ENCODE data around the gene UBE2D1. TPM values are rescaled to one million over a fixed set of nuclear protein-coding genes. Genes with fewer than 3 reads are reported as not detected.

UBE2D1 gene
- total and polyA plus RNA-seq, 2 of the 13 experiments (the other 11 are each of a cell fraction or from before 2014, with no cell fraction given) = 6.2 to 13.8 TPM

GRCh38 chr10:58384999-58385783, 50.4 kb downstream of the UBE2D1 start, which contains the start of gene TFAM (continued):
- TF ChIP-seq SOX13 (IDR thresholded peaks at IDR 0.05) = no peak
- peak in 1 of 2 experiments; percentile 36; a peak in 1 of 4 replicates for TF ChIP-seq SOX13 (CRISPR knock-in tag; conservative IDR thresholded peaks at IDR 0.05 in 1 of 2, IDR thresholded peaks at IDR 0.05 in 1 of 2)
- TF ChIP-seq ZNF18 (CRISPR knock-in tag; IDR thresholded peaks at IDR 0.05; ENCODE audit: insufficient replicate concordance) = peak; percentile 43
- no peak; the same call in 1 of the 2 replicates for TF ChIP-seq ZNF567 (CRISPR knock-in tag; IDR thresholded peaks at IDR 0.05; ENCODE audit: borderline replicate concordance)
- TF ChIP-seq AHR (CRISPR knock-in tag; IDR thresholded peaks at IDR 0.05) = 0 out of 2 replicates have a peak, but pooled peaks have one; percentile 18
- peak in 1 of 2 experiments; percentile 43; a peak in 1 of 4 replicates for TF ChIP-seq EP300 (IDR thresholded peaks at IDR 0.05; ENCODE audit: low read depth in 2 of 2, low read length in 2 of 2)
- TF ChIP-seq EP300 (CRISPR knock-in tag; IDR thresholded peaks at IDR 0.05; ENCODE audit: borderline replicate concordance) = 0 out of 2 replicates have a peak, but pooled peaks have one; percentile 15
- TF ChIP-seq ZNF33B (CRISPR knock-in tag; IDR thresholded peaks at IDR 0.05) = peak; percentile 74
- TF ChIP-seq ZNF260 (CRISPR knock-in tag; IDR thresholded peaks at IDR 0.05; ENCODE audit: borderline replicate concordance, low read depth) = no peak
- no peak; the same call in 1 of the 2 replicates for TF ChIP-seq FOXO1 (CRISPR knock-in tag; IDR thresholded peaks at IDR 0.05)
- peak; percentile 30; the same call in 1 of the 2 replicates for TF ChIP-seq CHD2 (IDR thresholded peaks at IDR 0.05; ENCODE audit: low read depth, low read length)
- TF ChIP-seq MXI1 (IDR thresholded peaks at IDR 0.05; ENCODE audit: borderline replicate concordance, low read depth, low read length) = peak; percentile 91; the same call in 2 of the 3 replicates
- peak; percentile 84 for TF ChIP-seq TARDBP (CRISPR knock-in tag; IDR thresholded peaks at IDR 0.05)
- peak; percentile 90 for TF ChIP-seq MYPOP (CRISPR knock-in tag; IDR thresholded peaks at IDR 0.05)
- no peak for TF ChIP-seq ZBTB40 (IDR thresholded peaks at IDR 0.05)
- TF ChIP-seq ZBTB40 (CRISPR knock-in tag; IDR thresholded peaks at IDR 0.05) = no peak
- TF ChIP-seq SIX1 (CRISPR knock-in tag; IDR thresholded peaks at IDR 0.05; ENCODE audit: borderline replicate concordance) = no peak

All from HepG2 (cell line).